Esophagus squamous epithelium (tissue), 5 donors: ENCODE data around the gene MAGI1. TPM values are rescaled to one million over a fixed set of nuclear protein-coding genes. Genes with fewer than 3 reads are reported as not detected.

Experiments used
- DNase-seq: peaks from one replicate; lab custom pipeline; 2025; lab: John Stamatoyannopoulos, UW
- H3K27ac ChIP-seq, 4 donors: fragments of 200-600 bp; sonication (generic); one replicate each; pipeline ENCODE4 v1.5.1; 2016 to 2019; ENCODE audit warnings: mild to moderate bottlenecking in 1 of 4
- H3K27me3 ChIP-seq, 4 donors: fragments of 200-600 bp; sonication (generic); 1 replicate in 3 of 4; 2 replicates in 1 of 4; pipeline versions ENCODE4 v1.5.1 to v1.6.0; 2017 to 2021; ENCODE audit warnings: antibody characterized with exemption in 1 of 4
- H3K36me3 ChIP-seq, 3 donors: fragments of 200-600 bp; sonication (generic); one replicate each; pipeline ENCODE4 v1.5.1; 2016 to 2019
- H3K4me1 ChIP-seq, 3 donors: fragments of 200-600 bp; sonication (generic); one replicate each; pipeline ENCODE4 v1.5.1; 2017 to 2019
- H3K4me3 ChIP-seq, 4 donors: fragments of 200-600 bp; sonication (generic); 1 replicate in 3 of 4; 2 replicates in 1 of 4; pipeline ENCODE4 v1.5.1; 2016 to 2019; ENCODE audit warnings: mild to moderate bottlenecking in 2 of 4, moderate library complexity in 1 of 4
- H3K9me3 ChIP-seq, 3 donors: fragments of 200-600 bp; sonication (generic); one replicate each; pipeline ENCODE4 v1.5.1; 2016 to 2019
- POLR2A ChIP-seq, 4 donors: fragments of 450-650 bp; IDR thresholded peaks; one replicate each; pipeline ENCODE4 v1.6.1; 2017; ENCODE audit warnings: antibody characterized with exemption in 4 of 4, mild to moderate bottlenecking in 4 of 4, moderate library complexity in 3 of 4
- WGBS, 2 donors: methylation state at CpG; one replicate each; pipeline ENCODE4 v1.1.5; 2018; 5-methylcytosine and 5-hydroxymethylcytosine counted together
- intact Hi-C: fragments of 100-400 bp; cut with DNase I; formaldehyde crosslinking; loops from one replicate; pipeline ENCODE4 v1.15.0; 2022
- total RNA-seq, 4 donors: library from RNA; depleted of rRNA; stranded (reverse); fragments of >200 nt; gene quantifications; one replicate each; pipeline ENCODE4 v1.1.0, GENCODE V29; 2016
- TF ChIP-seq, protein P1 (sequence below), 6 experiments: fragments of 450-650 bp in 4 of 6; fragments of 200-600 bp in 2 of 6; sonication (generic) in 2 of 6; IDR thresholded peaks; one replicate each; pipeline ENCODE4 v1.5.1; 2016 to 2019; ENCODE audit warnings: antibody characterized with exemption in 6 of 6, mild to moderate bottlenecking in 4 of 6, moderate library complexity in 4 of 6
- donor health status: DM: yes; HTN: yes; CAD: no.

MAGI1 gene
- total RNA-seq, 4 donors from 2014 or later: 12.0 to 28.2 (median 21.1) TPM

DNA sequence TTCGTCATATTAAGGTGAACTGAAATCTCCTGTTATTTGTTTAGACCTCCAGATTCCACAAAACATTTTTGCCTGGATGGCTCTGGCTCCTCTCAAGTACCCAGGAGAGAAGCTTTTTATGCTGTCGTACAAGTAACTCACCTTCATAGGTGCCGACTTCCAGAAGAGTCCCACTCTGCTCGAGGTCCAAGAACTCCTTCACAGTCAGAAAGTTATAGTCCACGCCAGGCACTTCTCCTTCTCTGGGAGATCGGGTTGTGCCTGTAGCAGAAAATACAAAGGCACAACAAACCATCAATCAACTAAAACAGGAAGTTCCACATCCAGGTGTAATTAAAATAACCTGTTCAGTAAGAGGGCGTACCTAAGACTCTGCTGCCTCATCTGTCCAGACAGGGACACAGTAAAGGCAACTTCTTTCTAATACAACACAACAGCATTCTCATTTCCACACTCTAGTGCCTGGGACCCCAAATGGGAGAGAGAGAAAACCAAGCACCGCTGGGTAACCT is 545.3 kb downstream of the MAGI1 start:
- DNase-seq: no peak
- 83 to 85% methylated on average over 6 to 8 of the region's 8 CpGs for WGBS, 2 donors
- Histone ChIP-seq H3K27me3 (no peaks in the 10 kb centered on the region), H3K4me3 (no peak overlapping the region), H3K36me3 (peaks cover 0 to 4% (median 0%) of the 10 kb centered on the region in 3 donors), H3K27ac (no peak overlapping the region), H3K4me1 (peaks cover 0 to under 1% (median 0%) of the 10 kb centered on the region in 3 donors), H3K9me3 (no peaks in the 10 kb centered on the region)
- TF ChIP-seq, protein P1, sequence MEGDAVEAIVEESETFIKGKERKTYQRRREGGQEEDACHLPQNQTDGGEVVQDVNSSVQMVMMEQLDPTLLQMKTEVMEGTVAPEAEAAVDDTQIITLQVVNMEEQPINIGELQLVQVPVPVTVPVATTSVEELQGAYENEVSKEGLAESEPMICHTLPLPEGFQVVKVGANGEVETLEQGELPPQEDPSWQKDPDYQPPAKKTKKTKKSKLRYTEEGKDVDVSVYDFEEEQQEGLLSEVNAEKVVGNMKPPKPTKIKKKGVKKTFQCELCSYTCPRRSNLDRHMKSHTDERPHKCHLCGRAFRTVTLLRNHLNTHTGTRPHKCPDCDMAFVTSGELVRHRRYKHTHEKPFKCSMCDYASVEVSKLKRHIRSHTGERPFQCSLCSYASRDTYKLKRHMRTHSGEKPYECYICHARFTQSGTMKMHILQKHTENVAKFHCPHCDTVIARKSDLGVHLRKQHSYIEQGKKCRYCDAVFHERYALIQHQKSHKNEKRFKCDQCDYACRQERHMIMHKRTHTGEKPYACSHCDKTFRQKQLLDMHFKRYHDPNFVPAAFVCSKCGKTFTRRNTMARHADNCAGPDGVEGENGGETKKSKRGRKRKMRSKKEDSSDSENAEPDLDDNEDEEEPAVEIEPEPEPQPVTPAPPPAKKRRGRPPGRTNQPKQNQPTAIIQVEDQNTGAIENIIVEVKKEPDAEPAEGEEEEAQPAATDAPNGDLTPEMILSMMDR (IDR thresholded peaks at IDR 0.05): no peak
- TF ChIP-seq POLR2A (IDR thresholded peaks at IDR 0.05): no peak
- intact Hi-C loops: no loop called here

DNA sequence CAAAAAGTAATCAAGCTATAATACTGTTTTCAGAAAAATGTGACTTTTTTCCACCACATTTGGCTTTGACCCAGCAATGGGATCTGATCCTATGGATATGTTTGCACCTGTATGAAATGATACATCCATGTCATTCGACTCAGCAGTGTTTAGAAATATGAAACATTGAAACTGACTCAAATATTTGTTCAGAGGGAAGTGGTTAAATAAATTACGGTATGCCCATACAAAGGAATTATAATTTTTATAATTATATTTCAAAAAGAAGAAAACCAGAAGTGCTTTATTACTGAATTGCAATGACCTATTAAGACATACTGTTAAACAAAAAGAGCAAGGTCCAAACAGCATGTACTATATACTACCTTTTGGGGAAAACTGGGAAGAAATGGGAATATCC is 546.5 kb downstream of the MAGI1 start:
- peaks cover 0 to 11% (median 0%) of the 10 kb centered on the region in 3 donors for H3K4me1 ChIP-seq
- peaks cover 0 to 4% (median 0%) of the 10 kb centered on the region in 3 donors for H3K36me3 ChIP-seq
- H3K27ac ChIP-seq: no peak overlapping the region
- no peak overlapping the region for H3K4me3 ChIP-seq
- intact Hi-C loops: no loop called here
- no peak for DNase-seq
- no peaks in the 10 kb centered on the region for H3K27me3 ChIP-seq
- 66 to 72% methylated on average over 2 of the region's 2 CpGs for WGBS, 2 donors
- H3K9me3 ChIP-seq: no peaks in the 10 kb centered on the region
- TF ChIP-seq POLR2A (IDR thresholded peaks at IDR 0.05): no peak
- TF ChIP-seq, protein P1 (IDR thresholded peaks at IDR 0.05): no peak

DNA sequence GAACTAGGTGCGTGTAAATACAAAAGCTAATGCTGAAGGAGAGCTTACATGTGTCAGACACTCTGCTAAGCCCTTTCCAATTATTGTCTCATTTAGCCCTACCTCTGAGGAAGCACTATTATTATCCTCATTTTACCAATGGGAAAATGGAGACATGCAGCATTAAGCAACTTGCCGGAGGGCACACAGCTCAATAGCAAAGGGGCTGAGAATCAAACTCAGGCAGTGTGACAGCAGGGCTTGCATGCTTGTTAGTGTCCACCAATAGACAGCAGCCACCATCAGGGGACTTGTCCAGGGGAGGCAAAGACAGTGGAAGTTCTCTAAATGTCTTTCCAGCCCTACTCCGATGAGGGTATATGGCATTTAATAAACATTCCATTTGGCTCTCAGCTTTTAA is 548.6 kb downstream of the MAGI1 start:
- no peaks in the 10 kb centered on the region for H3K9me3 ChIP-seq
- TF ChIP-seq, protein P1 (IDR thresholded peaks at IDR 0.05): no peak
- TF ChIP-seq POLR2A (IDR thresholded peaks at IDR 0.05): no peak
- peaks cover 9 to 33% (median 14%) of the 10 kb centered on the region in 3 donors for H3K4me1 ChIP-seq
- H3K4me3 ChIP-seq: no peak overlapping the region
- H3K36me3 ChIP-seq: peaks cover 0 to 4% (median 0%) of the 10 kb centered on the region in 3 donors
- H3K27ac ChIP-seq: no peak overlapping the region
- H3K27me3 ChIP-seq: no peaks in the 10 kb centered on the region
- intact Hi-C loops: no loop called here
- WGBS, 2 donors: 91 to 100% methylated on average over 3 of the region's 3 CpGs
- DNase-seq: no peak

DNA sequence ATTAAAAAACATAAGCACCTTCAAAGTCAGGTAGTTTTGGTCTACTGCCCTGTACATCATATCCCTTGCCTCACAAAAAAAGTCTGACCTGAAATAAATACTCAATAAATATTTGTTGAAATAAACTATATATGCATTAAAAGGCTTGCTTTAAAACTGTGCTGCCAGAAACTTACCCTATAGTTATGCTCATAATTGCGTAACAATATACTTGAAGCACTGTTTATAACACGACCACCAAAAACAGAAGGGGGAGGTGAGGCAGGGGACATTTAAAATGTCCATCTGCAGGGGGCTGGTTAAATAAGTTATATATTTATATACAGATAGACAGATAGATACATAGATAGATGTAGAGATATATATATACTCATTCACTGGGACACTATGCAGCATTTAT is 549.5 kb downstream of the MAGI1 start:
- Histone ChIP-seq H3K27ac (no peak overlapping the region), H3K36me3 (peaks cover 0 to 4% (median 0%) of the 10 kb centered on the region in 3 donors), H3K4me1 (peaks cover 15 to 41% (median 23%) of the 10 kb centered on the region in 3 donors), H3K27me3 (no peaks in the 10 kb centered on the region), H3K4me3 (no peak overlapping the region), H3K9me3 (no peaks in the 10 kb centered on the region)
- TF ChIP-seq, protein P1 (IDR thresholded peaks at IDR 0.05): no peak
- no peak for TF ChIP-seq POLR2A (IDR thresholded peaks at IDR 0.05)
- 91 to 93% methylated on average over 2 of the region's 2 CpGs for WGBS, 2 donors
- DNase-seq: no peak
- intact Hi-C loops: no loop called here

DNA sequence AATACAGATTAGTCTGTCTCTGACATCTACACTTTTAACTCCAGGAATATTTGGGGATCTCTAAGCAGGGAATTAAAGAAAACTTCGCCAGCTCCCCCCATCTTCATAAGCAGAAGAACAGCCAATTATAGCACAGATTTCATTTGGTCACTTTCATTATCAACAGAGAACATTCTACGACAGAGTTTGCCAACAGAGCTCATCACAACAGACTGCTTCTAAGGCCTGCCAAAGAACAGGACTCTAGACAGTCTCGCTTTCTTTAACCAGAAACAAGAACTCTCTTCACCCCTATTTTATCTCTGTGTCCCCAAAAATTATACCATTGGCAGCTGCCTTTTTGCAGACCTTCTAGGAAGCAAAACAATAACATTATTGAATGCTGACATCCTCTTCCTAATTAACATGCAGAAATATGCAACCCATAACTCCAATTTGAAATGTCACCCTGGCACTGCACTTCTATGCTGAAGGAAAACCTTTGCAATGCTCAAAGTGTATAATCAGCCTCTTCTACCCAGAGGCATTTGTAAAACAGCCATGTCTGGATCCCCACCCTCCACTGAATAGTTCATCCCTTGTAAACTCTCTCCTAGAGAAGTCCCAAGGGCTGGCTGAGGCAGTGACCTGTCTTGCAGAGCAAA is 552.8 kb downstream of the MAGI1 start:
- Histone ChIP-seq H3K4me1 (peaks cover 25 to 66% (median 37%) of the 10 kb centered on the region in 3 donors), H3K4me3 (no peak overlapping the region), H3K27ac (peak overlapping the region in 2 of 4 donors; percentile 65 to 66), H3K36me3 (no peaks in the 10 kb centered on the region), H3K27me3 (no peaks in the 10 kb centered on the region), H3K9me3 (no peaks in the 10 kb centered on the region)
- intact Hi-C loops: no loop called here
- 56 to 61% methylated on average over 3 of the region's 3 CpGs for WGBS, 2 donors
- TF ChIP-seq, protein P1 (IDR thresholded peaks at IDR 0.05): no peak
- TF ChIP-seq POLR2A (IDR thresholded peaks at IDR 0.05): no peak
- DNase-seq: no peak
